ENCODE measurements around the gene ANAPC7.

Gene ANAPC7

GRCh38 chr12:110436231-110436630 lies 32.7 kb upstream of the ANAPC7 start:
- no peak for TF ChIP-seq EP300 (IDR thresholded peaks at IDR 0.05; ENCODE audit: borderline replicate concordance)
- TF ChIP-seq CREB1 (IDR thresholded peaks at IDR 0.05; ENCODE audit: low read depth): no peak
- TF ChIP-seq TEAD4 (IDR thresholded peaks at IDR 0.05): no peak
- no peak for TF ChIP-seq TCF12 (IDR thresholded peaks at IDR 0.05; ENCODE audit: low read depth)
- TF ChIP-seq EGR1 (IDR thresholded peaks at IDR 0.05): no peak
- no peak for TF ChIP-seq MAX (IDR thresholded peaks at IDR 0.05)
- TF ChIP-seq USF1 (IDR thresholded peaks at IDR 0.05): no peak
- TF ChIP-seq YY1 (IDR thresholded peaks at IDR 0.05; ENCODE audit: low read depth): no peak
- TF ChIP-seq CEBPB (IDR thresholded peaks at IDR 0.05): no peak
- TF ChIP-seq TAF1 (IDR thresholded peaks at IDR 0.05; ENCODE audit: low read depth): no peak
- no peak for TF ChIP-seq REST (IDR thresholded peaks at IDR 0.05; ENCODE audit: low read depth)
- no peak for TF ChIP-seq FOXM1 (IDR thresholded peaks at IDR 0.05; ENCODE audit: borderline replicate concordance, low read depth)
- TF ChIP-seq ZBTB7A (IDR thresholded peaks at IDR 0.05; ENCODE audit: low read depth): no peak
- TF ChIP-seq RAD21 (IDR thresholded peaks at IDR 0.05; ENCODE audit: low read depth): no peak
- TF ChIP-seq NFIC (IDR thresholded peaks at IDR 0.05): no peak

- TF ChIP-seq EP300 (IDR thresholded peaks at IDR 0.05; ENCODE audit: borderline replicate concordance) (no peak), CEBPB (IDR thresholded peaks at IDR 0.05) (no peak), RAD21 (IDR thresholded peaks at IDR 0.05; ENCODE audit: low read depth) (no peak), NFIC (IDR thresholded peaks at IDR 0.05) (no peak), MAX (IDR thresholded peaks at IDR 0.05) (no peak), USF1 (IDR thresholded peaks at IDR 0.05) (no peak), ZBTB7A (IDR thresholded peaks at IDR 0.05; ENCODE audit: low read depth) (no peak), TAF1 (IDR thresholded peaks at IDR 0.05; ENCODE audit: low read depth) (no peak), CREB1 (IDR thresholded peaks at IDR 0.05; ENCODE audit: low read depth) (no peak), FOXM1 (IDR thresholded peaks at IDR 0.05; ENCODE audit: borderline replicate concordance, low read depth) (no peak), EGR1 (IDR thresholded peaks at IDR 0.05) (no peak), TEAD4 (IDR thresholded peaks at IDR 0.05) (no peak), REST (IDR thresholded peaks at IDR 0.05; ENCODE audit: low read depth) (no peak), TCF12 (IDR thresholded peaks at IDR 0.05; ENCODE audit: low read depth) (no peak), YY1 (IDR thresholded peaks at IDR 0.05; ENCODE audit: low read depth) (no peak)
These were observed 28.6 kb upstream of the ANAPC7 start for GRCh38 chr12:110431957-110432587.

GRCh38 chr12:110426406-110426805 lies 22.9 kb upstream of the ANAPC7 start:
- TF ChIP-seq FOXM1 (IDR thresholded peaks at IDR 0.05; ENCODE audit: borderline replicate concordance, low read depth) (no peak), EGR1 (IDR thresholded peaks at IDR 0.05) (no peak), MAX (IDR thresholded peaks at IDR 0.05) (no peak), CEBPB (IDR thresholded peaks at IDR 0.05) (no peak), CREB1 (IDR thresholded peaks at IDR 0.05; ENCODE audit: low read depth) (no peak), EP300 (IDR thresholded peaks at IDR 0.05; ENCODE audit: borderline replicate concordance) (no peak), TAF1 (IDR thresholded peaks at IDR 0.05; ENCODE audit: low read depth) (no peak), TEAD4 (IDR thresholded peaks at IDR 0.05) (no peak), RAD21 (IDR thresholded peaks at IDR 0.05; ENCODE audit: low read depth) (no peak), YY1 (IDR thresholded peaks at IDR 0.05; ENCODE audit: low read depth) (no peak), TCF12 (IDR thresholded peaks at IDR 0.05; ENCODE audit: low read depth) (no peak), USF1 (IDR thresholded peaks at IDR 0.05) (no peak), NFIC (IDR thresholded peaks at IDR 0.05) (no peak), REST (IDR thresholded peaks at IDR 0.05; ENCODE audit: low read depth) (no peak), ZBTB7A (IDR thresholded peaks at IDR 0.05; ENCODE audit: low read depth) (no peak)
